ENCODE measurements around the gene CLIC5.

DNA sequence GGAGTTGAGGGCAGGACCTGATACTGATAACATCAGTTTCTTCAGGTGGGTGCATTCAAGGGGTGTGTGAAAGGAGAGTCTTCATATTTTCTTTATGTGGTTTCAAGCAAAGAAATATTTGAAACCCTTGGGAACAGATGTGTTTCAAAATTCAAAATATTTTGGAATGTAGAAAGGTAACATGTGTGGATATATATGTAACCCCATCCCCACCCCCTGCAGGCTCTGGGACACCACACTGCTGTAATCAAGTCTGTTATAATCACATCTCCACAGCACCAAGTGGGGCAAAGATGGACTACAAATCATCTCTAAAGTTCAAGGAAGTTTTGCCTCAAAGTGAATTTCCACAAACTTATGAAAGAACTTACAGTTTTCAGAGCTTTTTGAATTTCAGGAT lies 41.1 kb downstream of the CLIC5 start:
- TF ChIP-seq, protein P1, sequence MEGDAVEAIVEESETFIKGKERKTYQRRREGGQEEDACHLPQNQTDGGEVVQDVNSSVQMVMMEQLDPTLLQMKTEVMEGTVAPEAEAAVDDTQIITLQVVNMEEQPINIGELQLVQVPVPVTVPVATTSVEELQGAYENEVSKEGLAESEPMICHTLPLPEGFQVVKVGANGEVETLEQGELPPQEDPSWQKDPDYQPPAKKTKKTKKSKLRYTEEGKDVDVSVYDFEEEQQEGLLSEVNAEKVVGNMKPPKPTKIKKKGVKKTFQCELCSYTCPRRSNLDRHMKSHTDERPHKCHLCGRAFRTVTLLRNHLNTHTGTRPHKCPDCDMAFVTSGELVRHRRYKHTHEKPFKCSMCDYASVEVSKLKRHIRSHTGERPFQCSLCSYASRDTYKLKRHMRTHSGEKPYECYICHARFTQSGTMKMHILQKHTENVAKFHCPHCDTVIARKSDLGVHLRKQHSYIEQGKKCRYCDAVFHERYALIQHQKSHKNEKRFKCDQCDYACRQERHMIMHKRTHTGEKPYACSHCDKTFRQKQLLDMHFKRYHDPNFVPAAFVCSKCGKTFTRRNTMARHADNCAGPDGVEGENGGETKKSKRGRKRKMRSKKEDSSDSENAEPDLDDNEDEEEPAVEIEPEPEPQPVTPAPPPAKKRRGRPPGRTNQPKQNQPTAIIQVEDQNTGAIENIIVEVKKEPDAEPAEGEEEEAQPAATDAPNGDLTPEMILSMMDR (conservative IDR thresholded peaks at IDR 0.05 in 1 of 2, IDR thresholded peaks at IDR 0.05 in 1 of 2; ENCODE audit: extremely low read depth in 1 of 2, insufficient read depth in 1 of 2, low read depth in 1 of 2, low read length in 2 of 2): no peak
- TF ChIP-seq EZH2 (IDR thresholded peaks at IDR 0.05; ENCODE audit: borderline replicate concordance, low read length): no peak
